GM18867 (cell line): ENCODE measurements around the gene DIP2C.
"Not testable (repeated sequence)": the region's sequence is repeated elsewhere in the genome, so short reads cannot be mapped to it uniquely, and the experiment has no call there.

Source experiments
- ATAC-seq: cut with Tn5 transposase; IDR thresholded peaks from one replicate; pipeline ENCODE4 v1.9.1; 2021; ENCODE audit warnings: mild to moderate bottlenecking, moderate library complexity; ENCODE audit not compliant: unreplicated experiment

Gene DIP2C

GRCh38 chr10:600876-601659 is 88.4 kb downstream of the DIP2C start:
- no peak for ATAC-seq

- ATAC-seq, result no peak
Measured at GRCh38 chr10:600234-600633, 89.2 kb downstream of the DIP2C start.

- no peak for ATAC-seq
Measured at GRCh38 chr10:599767-600166, 89.7 kb downstream of the DIP2C start.

- ATAC-seq, result no peak
Measured at GRCh38 chr10:598415-599170, 90.9 kb downstream of the DIP2C start.

GRCh38 chr10:597976-598375 is 91.5 kb downstream of the DIP2C start:
- no peak for ATAC-seq

GRCh38 chr10:596725-597345 is 92.6 kb downstream of the DIP2C start:
- ATAC-seq, result no peak

GRCh38 chr10:596131-596530 is 93.3 kb downstream of the DIP2C start:
- not testable (repeated sequence) for ATAC-seq

- no peak for ATAC-seq
Measured at GRCh38 chr10:595473-595872, 94.0 kb downstream of the DIP2C start.

- no peak for ATAC-seq
Measured at GRCh38 chr10:594584-595270, 94.7 kb downstream of the DIP2C start.

GRCh38 chr10:593901-594457 is 95.5 kb downstream of the DIP2C start:
- no peak for ATAC-seq

- ATAC-seq, result no peak
Measured at GRCh38 chr10:593421-593820, 96.0 kb downstream of the DIP2C start.

GRCh38 chr10:593016-593415 is 96.5 kb downstream of the DIP2C start:
- no peak for ATAC-seq

GRCh38 chr10:591646-592045 is 97.8 kb downstream of the DIP2C start:
- no peak for ATAC-seq

GRCh38 chr10:590721-591120 is 98.7 kb downstream of the DIP2C start:
- ATAC-seq, result no peak

GRCh38 chr10:589961-590680 is 99.3 kb downstream of the DIP2C start:
- ATAC-seq, result no peak

GRCh38 chr10:588246-589165 is 101.0 kb downstream of the DIP2C start:
- no peak for ATAC-seq

- ATAC-seq, result no peak
Measured at GRCh38 chr10:586716-587115, 102.8 kb downstream of the DIP2C start.

GRCh38 chr10:586151-586550 is 103.3 kb downstream of the DIP2C start:
- no peak for ATAC-seq

- no peak for ATAC-seq
Measured at GRCh38 chr10:585502-585901, 104.0 kb downstream of the DIP2C start.
